Measurements from ENCODE around the gene GLRB. TPM values are rescaled to one million over a fixed set of nuclear protein-coding genes. Genes with fewer than 3 reads are reported as not detected.

Gene GLRB
- total and polyA plus RNA-seq, 2 donors (not counting 1 experiment from before 2014, with no cell fraction given): not detected

GRCh38 chr4:157127571-157127970 is 51.6 kb downstream of the GLRB start:
- H3K4me1 Mint-ChIP-seq: no peaks in the 10 kb centered on the region

DNA sequence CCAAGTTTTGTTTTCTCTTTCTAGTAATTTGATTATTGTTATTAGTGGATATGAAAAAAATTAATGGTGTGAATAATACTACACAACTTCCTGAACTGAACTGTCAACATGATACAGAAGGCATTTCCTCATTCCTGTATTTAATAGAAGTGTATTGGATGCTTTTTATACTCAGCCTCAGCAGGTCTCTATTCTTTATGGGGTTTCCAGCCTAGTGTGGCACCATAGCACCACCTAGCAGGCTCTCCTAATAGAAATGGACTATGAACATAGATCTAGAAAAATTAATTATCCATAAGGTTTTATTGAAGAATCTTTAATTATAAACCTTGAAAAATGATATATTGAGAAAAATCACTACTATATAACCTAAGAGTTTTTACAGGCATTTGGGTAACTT is 52.4 kb downstream of the GLRB start:
- no peaks in the 10 kb centered on the region for H3K9me3 Mint-ChIP-seq (ENCODE audit: insufficient read depth)
- H3K27me3 ChIP-seq (replicated peaks in 1 of 4; ENCODE audit: control extremely low read depth in 1 of 4, control insufficient read depth in 3 of 4, insufficient read depth in 4 of 4, low read length in 3 of 4): no peaks in the 10 kb centered on the region
- H3K4me1 ChIP-seq (ENCODE audit: control insufficient read depth in 2 of 2, insufficient read depth in 2 of 2, low read length in 2 of 2): no peaks in the 10 kb centered on the region
- TF ChIP-seq EZH2 (IDR thresholded peaks at IDR 0.05; ENCODE audit: borderline replicate concordance, insufficient read depth, low read depth, low read length, poor library complexity, severe bottlenecking): no peak
- TF ChIP-seq, protein P1, sequence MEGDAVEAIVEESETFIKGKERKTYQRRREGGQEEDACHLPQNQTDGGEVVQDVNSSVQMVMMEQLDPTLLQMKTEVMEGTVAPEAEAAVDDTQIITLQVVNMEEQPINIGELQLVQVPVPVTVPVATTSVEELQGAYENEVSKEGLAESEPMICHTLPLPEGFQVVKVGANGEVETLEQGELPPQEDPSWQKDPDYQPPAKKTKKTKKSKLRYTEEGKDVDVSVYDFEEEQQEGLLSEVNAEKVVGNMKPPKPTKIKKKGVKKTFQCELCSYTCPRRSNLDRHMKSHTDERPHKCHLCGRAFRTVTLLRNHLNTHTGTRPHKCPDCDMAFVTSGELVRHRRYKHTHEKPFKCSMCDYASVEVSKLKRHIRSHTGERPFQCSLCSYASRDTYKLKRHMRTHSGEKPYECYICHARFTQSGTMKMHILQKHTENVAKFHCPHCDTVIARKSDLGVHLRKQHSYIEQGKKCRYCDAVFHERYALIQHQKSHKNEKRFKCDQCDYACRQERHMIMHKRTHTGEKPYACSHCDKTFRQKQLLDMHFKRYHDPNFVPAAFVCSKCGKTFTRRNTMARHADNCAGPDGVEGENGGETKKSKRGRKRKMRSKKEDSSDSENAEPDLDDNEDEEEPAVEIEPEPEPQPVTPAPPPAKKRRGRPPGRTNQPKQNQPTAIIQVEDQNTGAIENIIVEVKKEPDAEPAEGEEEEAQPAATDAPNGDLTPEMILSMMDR (IDR thresholded peaks at IDR 0.05): no peak
- no peaks in the 10 kb centered on the region for H3K9me3 ChIP-seq (ENCODE audit: control extremely low read depth in 1 of 3, control insufficient read depth in 2 of 3, insufficient read depth in 1 of 3, low read length in 2 of 3)
- intact Hi-C loops (cut with micrococcal nuclease): no loop called here
- DNase-seq (no peak), ATAC-seq (ENCODE audit: low read depth) (no peak)
- H4K20me1 ChIP-seq (ENCODE audit: control insufficient read depth, insufficient read depth, low read length, poor library complexity, severe bottlenecking): no peaks in the 10 kb centered on the region
- H3K4me2 ChIP-seq (replicated peaks; ENCODE audit: low read depth, low read length, poor library complexity, severe bottlenecking): no peak overlapping the region
- H2AFZ ChIP-seq (ENCODE audit: insufficient read depth, low read depth, low read length, poor library complexity, severe bottlenecking): no peak overlapping the region
- no peak overlapping the region for H3K4me3 Mint-ChIP-seq
- no peaks in the 10 kb centered on the region for H3K4me1 Mint-ChIP-seq
- POLR2A ChIA-PET: no interaction called here
- H3K27me3 Mint-ChIP-seq: no peaks in the 10 kb centered on the region
- no peaks in the 10 kb centered on the region for H3K79me2 ChIP-seq (ENCODE audit: control insufficient read depth, insufficient read depth, low read length)
- no peaks in the 10 kb centered on the region for H3K36me3 ChIP-seq (replicated peaks in 1 of 2; ENCODE audit: control extremely low read depth in 1 of 2, control insufficient read depth in 1 of 2, extremely low read depth in 1 of 2, insufficient read depth in 2 of 2, low read length in 1 of 2)
- H3K4me3 ChIP-seq (ENCODE audit: control extremely low read depth in 1 of 5, extremely low read depth in 1 of 5, insufficient read depth in 1 of 5, low read depth in 2 of 5, low read length in 4 of 5): no peak overlapping the region
- H3K9ac ChIP-seq (ENCODE audit: low read length): no peak overlapping the region
- CTCF ChIA-PET: no interaction called here
- no peak overlapping the region for H3K27ac ChIP-seq (ENCODE audit: low read length in 2 of 2)
- H3K27ac Mint-ChIP-seq: no peak overlapping the region

More at GRCh38 chr4:157127571-157127970, 51.6 kb downstream of the GLRB start:
- Histone ChIP-seq H2AFZ (ENCODE audit: insufficient read depth, low read depth, low read length, poor library complexity, severe bottlenecking) (no peak overlapping the region), H3K79me2 (ENCODE audit: control insufficient read depth, insufficient read depth, low read length) (no peaks in the 10 kb centered on the region), H3K9me3 (ENCODE audit: control extremely low read depth in 1 of 3, control insufficient read depth in 2 of 3, insufficient read depth in 1 of 3, low read length in 2 of 3) (no peaks in the 10 kb centered on the region), H3K4me1 (ENCODE audit: control insufficient read depth in 2 of 2, insufficient read depth in 2 of 2, low read length in 2 of 2) (no peaks in the 10 kb centered on the region), H3K4me3 (ENCODE audit: control extremely low read depth in 1 of 5, extremely low read depth in 1 of 5, insufficient read depth in 1 of 5, low read depth in 2 of 5, low read length in 4 of 5) (no peak overlapping the region), H3K9ac (ENCODE audit: low read length) (no peak overlapping the region), H3K27ac (ENCODE audit: low read length in 2 of 2) (no peak overlapping the region), H4K20me1 (ENCODE audit: control insufficient read depth, insufficient read depth, low read length, poor library complexity, severe bottlenecking) (no peaks in the 10 kb centered on the region), H3K27me3 (replicated peaks in 1 of 4; ENCODE audit: control extremely low read depth in 1 of 4, control insufficient read depth in 3 of 4, insufficient read depth in 4 of 4, low read length in 3 of 4) (no peaks in the 10 kb centered on the region), H3K36me3 (replicated peaks in 1 of 2; ENCODE audit: control extremely low read depth in 1 of 2, control insufficient read depth in 1 of 2, extremely low read depth in 1 of 2, insufficient read depth in 2 of 2, low read length in 1 of 2) (no peaks in the 10 kb centered on the region), H3K4me2 (replicated peaks; ENCODE audit: low read depth, low read length, poor library complexity, severe bottlenecking) (no peak overlapping the region)
- ATAC-seq (ENCODE audit: low read depth) (no peak), DNase-seq (no peak)
- Mint-ChIP-seq H3K27me3 (no peaks in the 10 kb centered on the region), H3K9me3 (ENCODE audit: insufficient read depth) (no peaks in the 10 kb centered on the region), H3K4me3 (no peak overlapping the region), H3K27ac (no peak overlapping the region)
- TF ChIP-seq, protein P1 (IDR thresholded peaks at IDR 0.05): no peak
- TF ChIP-seq EZH2 (IDR thresholded peaks at IDR 0.05; ENCODE audit: borderline replicate concordance, insufficient read depth, low read depth, low read length, poor library complexity, severe bottlenecking): no peak
- intact Hi-C loops (cut with micrococcal nuclease): no loop called here
- POLR2A ChIA-PET: no interaction called here
- CTCF ChIA-PET: no interaction called here
- 100% methylated on average over 1 of the region's 2 CpGs for WGBS (ENCODE audit: insufficient coverage)
